ENCODE data around the gene GPAT2.
"Not testable (repeated sequence)": the region's sequence is repeated elsewhere in the genome, so short reads cannot be mapped to it uniquely, and the experiment has no call there.

The GPAT2 gene

GRCh38 chr2:96064760-96065159 is 30.0 kb upstream of the GPAT2 start:
- not testable (repeated sequence) for DNase-seq

- DNase-seq, result not testable (repeated sequence)
Measured at GRCh38 chr2:96064047-96064675, 29.4 kb upstream of the GPAT2 start.

- DNase-seq, result not testable (repeated sequence)
Measured at GRCh38 chr2:96063116-96063899, 28.6 kb upstream of the GPAT2 start.

- DNase-seq, result not testable (repeated sequence)
Measured at GRCh38 chr2:96062483-96062882, 27.8 kb upstream of the GPAT2 start.

- not testable (repeated sequence) for DNase-seq
Measured at GRCh38 chr2:96061901-96062300, 27.2 kb upstream of the GPAT2 start.

GRCh38 chr2:96061197-96061817 is 26.6 kb upstream of the GPAT2 start:
- not testable (repeated sequence) for DNase-seq

GRCh38 chr2:96060325-96060724 is 25.6 kb upstream of the GPAT2 start:
- DNase-seq, result not testable (repeated sequence)

- not testable (repeated sequence) for DNase-seq
Measured at GRCh38 chr2:96059443-96059842, 24.7 kb upstream of the GPAT2 start.

- DNase-seq, result not testable (repeated sequence)
Measured at GRCh38 chr2:96055830-96056229, 21.1 kb upstream of the GPAT2 start.

GRCh38 chr2:96054537-96054936 is 19.8 kb upstream of the GPAT2 start:
- DNase-seq, result not testable (repeated sequence)

GRCh38 chr2:96053385-96053784 is 18.7 kb upstream of the GPAT2 start:
- not testable (repeated sequence) for DNase-seq

GRCh38 chr2:96052632-96053031 is 17.9 kb upstream of the GPAT2 start:
- DNase-seq, result not testable (repeated sequence)

- not testable (repeated sequence) for DNase-seq
Measured at GRCh38 chr2:96049917-96050262, 15.2 kb upstream of the GPAT2 start.

GRCh38 chr2:96049049-96049916 is 14.6 kb upstream of the GPAT2 start:
- DNase-seq, result not testable (repeated sequence)

- DNase-seq, result not testable (repeated sequence)
Measured at GRCh38 chr2:96035554-96035953, 838 bp upstream of the GPAT2 start.

- not testable (repeated sequence) for DNase-seq
Measured at GRCh38 chr2:96033997-96034396, 719 bp downstream of the GPAT2 start.

- not testable (repeated sequence) for DNase-seq
Measured at GRCh38 chr2:96027725-96028325, 6.9 kb downstream of the GPAT2 start.

- DNase-seq, result not testable (repeated sequence)
Measured at GRCh38 chr2:96025755-96026154, 9.0 kb downstream of the GPAT2 start.

GRCh38 chr2:96025194-96025492 is 9.6 kb downstream of the GPAT2 start:
- DNase-seq, result no peak

- no peak for DNase-seq
Measured at GRCh38 chr2:96024336-96025193, 10.2 kb downstream of the GPAT2 start.

GRCh38 chr2:96023701-96024100 is 11.0 kb downstream of the GPAT2 start:
- not testable (repeated sequence) for DNase-seq

Measured in activated naive CD4-positive, alpha-beta T cell (primary cell).